Upper lobe of left lung (tissue), 6 donors: ENCODE measurements around the gene NR2E3. TPM values are rescaled to one million over a fixed set of nuclear protein-coding genes. Genes with fewer than 3 reads are reported as not detected.

Source experiments
- ATAC-seq, 2 donors: fragments of 200-7000 bp; cut with Tn5 transposase; one replicate each; pipeline ENCODE4 v1.9.1; 2022; ENCODE audit warnings: mild to moderate bottlenecking in 2 of 2, moderate library complexity in 2 of 2; ENCODE audit not compliant: low FRiP score in 2 of 2
- DNase-seq, 2 donors: peaks; one replicate each; pipeline ENCODE4 v3.0.0-alpha.2; 2019 to 2020
- H3K27ac ChIP-seq, 4 donors: fragments of 200-600 bp; sonication (generic); one replicate each; pipeline ENCODE4 v1.5.1; 2016 to 2019
- H3K27me3 ChIP-seq, 4 donors: fragments of 200-600 bp; sonication (generic); one replicate each; pipeline ENCODE4 v1.5.1; 2017 to 2019
- H3K36me3 ChIP-seq, 4 donors: fragments of 200-600 bp; sonication (generic); one replicate each; pipeline ENCODE4 v1.5.1; 2016 to 2019
- H3K4me1 ChIP-seq, 4 donors: fragments of 200-600 bp; sonication (generic); one replicate each; pipeline ENCODE4 v1.5.1; 2018 to 2019
- H3K4me3 ChIP-seq, 4 donors: fragments of 200-600 bp; sonication (generic); one replicate each; pipeline ENCODE4 v1.5.1; 2017 to 2019; ENCODE audit warnings: mild to moderate bottlenecking in 2 of 4, moderate library complexity in 1 of 4
- H3K9me3 ChIP-seq, 4 donors: fragments of 200-600 bp; sonication (generic); one replicate each; pipeline ENCODE4 v1.5.1; 2018 to 2019
- EP300 ChIP-seq, 4 donors: sonication (generic); formaldehyde crosslinking; IDR thresholded peaks; one replicate each; pipeline ENCODE4 v1.5.1; 2017; ENCODE audit warnings: antibody characterized with exemption in 4 of 4, control low read depth in 2 of 4
- POLR2A ChIP-seq, 4 donors: fragments of 450-650 bp; IDR thresholded peaks; one replicate each; pipeline ENCODE4 v1.5.1; 2016 to 2017; ENCODE audit warnings: antibody characterized with exemption in 4 of 4, mild to moderate bottlenecking in 2 of 4
- POLR2AphosphoS5 ChIP-seq, 2 donors: sonication (generic); formaldehyde crosslinking; IDR thresholded peaks; one replicate each; pipeline ENCODE4 v1.5.1; 2017; ENCODE audit warnings: antibody characterized with exemption in 2 of 2
- WGBS, 2 donors: methylation state at CpG; one replicate each; pipeline ENCODE4 v1.1.5; 2017 to 2018; 5-methylcytosine and 5-hydroxymethylcytosine counted together
- total RNA-seq, 6 donors: library from RNA; depleted of rRNA in 4 of 6; stranded (reverse); fragments of >200 nt in 4 of 6; gene quantifications; one replicate each; pipeline versions ENCODE4 v1.1.0 to v1.2.1, GENCODE V29; 2016 to 2021
- TF ChIP-seq, protein P1 (sequence below), 6 experiments: fragments of 450-650 bp in 4 of 6; fragments of 200-600 bp in 2 of 6; sonication (generic) in 2 of 6; IDR thresholded peaks; one replicate each; pipeline ENCODE4 v1.5.1; 2016 to 2019; ENCODE audit warnings: antibody characterized with exemption in 6 of 6
- donor health status: DM: no; HTN: no; CAD: no; lungs with moderate emphysema.
- donor health status: DM: no; HTN: yes; CAD: no; lungs with severe emphysema.

The NR2E3 gene
- total RNA-seq = 1 to 10 TPM in 2 of 6 donors, under 1 TPM in 2, not detected in 2; 0.43 to 3.1 (median 1.5) TPM

DNA sequence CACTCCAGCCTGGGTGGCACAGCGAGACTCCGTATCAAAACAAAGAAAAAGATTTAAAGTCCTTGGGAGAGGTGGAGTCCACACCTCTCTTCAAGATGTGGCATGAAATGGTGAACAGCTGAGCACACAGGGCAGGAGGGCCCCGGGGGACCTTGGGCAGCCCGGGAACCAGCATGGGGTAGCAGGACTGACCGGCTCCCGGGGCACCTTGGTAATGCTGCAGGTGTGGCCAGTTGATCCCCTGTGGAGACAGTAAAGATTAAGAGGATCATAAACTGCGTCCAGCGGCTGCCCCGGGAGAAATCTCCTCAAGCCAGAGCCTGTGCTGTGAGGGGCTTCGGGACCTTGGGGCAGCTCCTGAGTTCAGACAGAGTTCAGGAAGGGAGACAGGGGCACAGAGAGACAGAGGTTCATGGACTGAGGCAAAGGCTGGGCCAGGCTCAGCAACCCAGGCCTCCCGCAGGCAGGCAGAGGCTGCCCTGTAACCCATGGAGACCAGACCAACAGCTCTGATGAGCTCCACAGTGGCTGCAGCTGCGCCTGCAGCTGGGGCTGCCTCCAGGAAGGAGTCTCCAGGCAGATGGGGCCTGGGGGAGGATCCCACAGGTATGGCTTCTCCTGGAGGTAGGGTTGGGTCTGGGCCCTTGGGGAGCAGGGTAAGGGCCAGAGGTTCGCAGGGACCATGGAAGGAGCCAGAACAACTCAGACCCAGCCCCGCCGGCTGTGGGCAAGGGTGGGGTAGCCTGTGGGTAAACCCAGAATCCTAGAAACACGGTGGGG lies at the start of gene NR2E3:
Gene NR2E3 (plus strand): TSS at position 299 of the 780 bp plus-strand sequence. CDS start 190 bp downstream, at position 489.
- Histone ChIP-seq H3K27me3 (no peaks in the 10 kb centered on the region), H3K4me1 (peaks cover 0 to 3% (median 0%) of the 10 kb centered on the region in 4 donors), H3K9me3 (no peaks in the 10 kb centered on the region), H3K4me3 (no peak within 1 kb of the TSS), H3K27ac (no peak within 1 kb of the TSS), H3K36me3 (no peaks in the 10 kb centered on the region)
- DNase-seq (peak in 1 of 2 donors; percentile 57), ATAC-seq (no peak)
- TF ChIP-seq EP300 (IDR thresholded peaks at IDR 0.05) (no peak), POLR2A (IDR thresholded peaks at IDR 0.05) (no peak), POLR2AphosphoS5 (IDR thresholded peaks at IDR 0.05) (no peak)
- TF ChIP-seq, protein P1, sequence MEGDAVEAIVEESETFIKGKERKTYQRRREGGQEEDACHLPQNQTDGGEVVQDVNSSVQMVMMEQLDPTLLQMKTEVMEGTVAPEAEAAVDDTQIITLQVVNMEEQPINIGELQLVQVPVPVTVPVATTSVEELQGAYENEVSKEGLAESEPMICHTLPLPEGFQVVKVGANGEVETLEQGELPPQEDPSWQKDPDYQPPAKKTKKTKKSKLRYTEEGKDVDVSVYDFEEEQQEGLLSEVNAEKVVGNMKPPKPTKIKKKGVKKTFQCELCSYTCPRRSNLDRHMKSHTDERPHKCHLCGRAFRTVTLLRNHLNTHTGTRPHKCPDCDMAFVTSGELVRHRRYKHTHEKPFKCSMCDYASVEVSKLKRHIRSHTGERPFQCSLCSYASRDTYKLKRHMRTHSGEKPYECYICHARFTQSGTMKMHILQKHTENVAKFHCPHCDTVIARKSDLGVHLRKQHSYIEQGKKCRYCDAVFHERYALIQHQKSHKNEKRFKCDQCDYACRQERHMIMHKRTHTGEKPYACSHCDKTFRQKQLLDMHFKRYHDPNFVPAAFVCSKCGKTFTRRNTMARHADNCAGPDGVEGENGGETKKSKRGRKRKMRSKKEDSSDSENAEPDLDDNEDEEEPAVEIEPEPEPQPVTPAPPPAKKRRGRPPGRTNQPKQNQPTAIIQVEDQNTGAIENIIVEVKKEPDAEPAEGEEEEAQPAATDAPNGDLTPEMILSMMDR (IDR thresholded peaks at IDR 0.05) = no peak
- 88 to 91% methylated on average over 14 of the region's 16 CpGs for WGBS, 2 donors

DNA sequence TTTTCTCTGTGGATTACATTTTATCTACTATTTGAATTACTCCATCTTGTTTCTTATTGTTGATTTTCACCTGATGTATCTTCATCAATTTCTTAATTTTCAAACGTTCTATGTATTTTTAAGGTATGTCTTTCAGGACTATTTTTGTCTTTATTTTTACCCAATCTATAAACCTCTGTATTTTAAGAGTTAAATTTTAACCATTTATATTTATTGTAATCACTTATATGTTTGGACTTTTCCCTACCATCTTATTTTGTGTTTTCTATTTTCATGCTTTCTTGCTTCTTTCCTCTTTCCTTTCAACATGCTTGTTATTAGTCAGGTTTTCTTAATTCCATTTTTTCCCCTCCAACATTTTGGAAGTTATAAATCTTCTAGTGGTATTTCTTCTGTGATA lies 49.5 kb upstream of the NR2E3 start:
- no peak for ATAC-seq
- no peak overlapping the region for H3K27ac ChIP-seq
- WGBS, 2 donors = 91 to 96% methylated on average over 1 of the region's 1 CpG

DNA sequence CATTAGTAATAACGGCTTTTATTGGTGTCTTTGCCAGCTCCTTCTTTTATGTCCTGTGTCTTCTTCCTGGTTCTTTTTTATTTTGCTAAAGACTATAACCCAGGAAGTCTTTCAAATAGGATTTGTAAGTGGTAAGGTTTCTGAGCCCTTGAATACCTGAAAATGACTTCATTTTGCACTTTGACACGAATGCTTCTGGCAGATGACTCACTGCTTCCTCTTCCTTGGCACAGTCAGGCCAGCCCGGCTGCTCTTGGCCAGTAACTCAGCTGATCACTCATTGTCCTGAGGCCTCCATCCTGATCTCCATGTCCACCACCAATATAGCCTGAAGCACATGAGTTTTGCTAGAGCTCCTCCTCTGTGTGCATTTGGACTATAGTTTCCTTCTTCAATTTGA lies 48.7 kb upstream of the NR2E3 start:
- Histone ChIP-seq H3K27ac (no peak overlapping the region), H3K9me3 (peaks cover 0 to 7% (median 7%) of the 10 kb centered on the region in 4 donors), H3K27me3 (no peaks in the 10 kb centered on the region), H3K4me1 (peaks cover 0 to 3% (median 0%) of the 10 kb centered on the region in 4 donors), H3K4me3 (no peak overlapping the region), H3K36me3 (peaks cover 0 to 8% (median 2%) of the 10 kb centered on the region in 4 donors)
- TF ChIP-seq POLR2AphosphoS5 (IDR thresholded peaks at IDR 0.05) = no peak
- TF ChIP-seq EP300 (IDR thresholded peaks at IDR 0.05) = no peak
- TF ChIP-seq, protein P1 (IDR thresholded peaks at IDR 0.05) = no peak
- no peak for TF ChIP-seq POLR2A (IDR thresholded peaks at IDR 0.05)
- DNase-seq = peak in 1 of 2 donors; percentile 51
- 49 to 68% methylated on average over 3 of the region's 3 CpGs for WGBS, 2 donors
- ATAC-seq = peak in 1 of 2 donors; percentile 55

More for the DNA sequence above, 49.5 kb upstream of the NR2E3 start:
- Histone ChIP-seq H3K4me1 (peaks cover 0 to 3% (median 0%) of the 10 kb centered on the region in 4 donors), H3K4me3 (no peak overlapping the region), H3K36me3 (peaks cover 0 to 8% (median 2%) of the 10 kb centered on the region in 4 donors), H3K27me3 (no peaks in the 10 kb centered on the region), H3K9me3 (peaks cover 0 to 7% (median 7%) of the 10 kb centered on the region in 4 donors)
- no peak for DNase-seq
- TF ChIP-seq, protein P1 (IDR thresholded peaks at IDR 0.05) = no peak
- TF ChIP-seq POLR2A (IDR thresholded peaks at IDR 0.05) (no peak), EP300 (IDR thresholded peaks at IDR 0.05) (no peak), POLR2AphosphoS5 (IDR thresholded peaks at IDR 0.05) (no peak)

DNA sequence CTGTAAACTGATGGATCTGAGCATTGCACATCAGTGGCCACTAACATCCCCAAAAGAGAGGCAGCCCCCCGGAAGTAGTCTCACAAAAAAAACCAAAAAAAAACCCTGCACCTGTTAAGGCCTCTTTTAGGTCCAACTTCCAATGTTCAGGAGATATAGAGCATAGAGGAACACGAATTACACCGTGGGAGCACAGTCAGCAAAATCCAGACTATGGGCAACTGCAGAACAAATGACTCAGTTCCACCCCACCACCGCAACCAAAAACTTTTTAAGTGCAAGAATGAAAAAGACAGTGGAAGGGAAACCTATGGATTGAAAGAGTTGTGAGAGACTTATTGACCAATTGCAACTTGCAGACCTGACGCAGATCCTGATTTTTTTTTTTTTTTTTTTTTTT lies 42.2 kb upstream of the NR2E3 start:
- ATAC-seq (no peak), DNase-seq (no peak)
- 92% methylated on average over 5 of the region's 5 CpGs for WGBS, 2 donors
- TF ChIP-seq POLR2A (IDR thresholded peaks at IDR 0.05) (no peak), POLR2AphosphoS5 (IDR thresholded peaks at IDR 0.05) (no peak), EP300 (IDR thresholded peaks at IDR 0.05) (no peak)
- TF ChIP-seq, protein P1 (IDR thresholded peaks at IDR 0.05) = no peak
- no peak overlapping the region for H3K4me3 ChIP-seq
- peaks cover 0 to 8% (median 2%) of the 10 kb centered on the region in 4 donors for H3K36me3 ChIP-seq
- H3K27ac ChIP-seq = no peak overlapping the region
- H3K9me3 ChIP-seq = no peaks in the 10 kb centered on the region
- H3K27me3 ChIP-seq = no peaks in the 10 kb centered on the region
- no peaks in the 10 kb centered on the region for H3K4me1 ChIP-seq
